ENCODE results near the gene HPSE2.

HPSE2 gene

GRCh38 chr10:98673171-98673782, 562.4 kb downstream of the HPSE2 start:
- DNase-seq (ENCODE audit: insufficient read length, low spot score) (no peak), FAIRE-seq (no peak)
- TF ChIP-seq POLR2A (IDR thresholded peaks at IDR 0.05; ENCODE audit: low read depth, low read length): no peak
- TF ChIP-seq TAF1 (IDR thresholded peaks at IDR 0.05; ENCODE audit: low read depth, low read length): no peak
- no peak for TF ChIP-seq SPI1 (IDR thresholded peaks at IDR 0.05; ENCODE audit: low read depth, low read length)
- TF ChIP-seq POLR2AphosphoS5 (IDR thresholded peaks at IDR 0.05; ENCODE audit: low read depth, low read length): no peak
- no peak for TF ChIP-seq POU2F2 (IDR thresholded peaks at IDR 0.05; ENCODE audit: low read depth, low read length)
- TF ChIP-seq PAX5 (IDR thresholded peaks at IDR 0.05; ENCODE audit: insufficient read depth, low read length, severe bottlenecking): no peak

- no peak for FAIRE-seq
- TF ChIP-seq POLR2A (IDR thresholded peaks at IDR 0.05; ENCODE audit: low read depth, low read length) (no peak), TAF1 (IDR thresholded peaks at IDR 0.05; ENCODE audit: low read depth, low read length) (no peak), SPI1 (IDR thresholded peaks at IDR 0.05; ENCODE audit: low read depth, low read length) (no peak), POLR2AphosphoS5 (IDR thresholded peaks at IDR 0.05; ENCODE audit: low read depth, low read length) (no peak), PAX5 (IDR thresholded peaks at IDR 0.05; ENCODE audit: insufficient read depth, low read length, severe bottlenecking) (no peak), POU2F2 (IDR thresholded peaks at IDR 0.05; ENCODE audit: low read depth, low read length) (no peak)
- DNase-seq (ENCODE audit: insufficient read length, low spot score): no peak
Measured at GRCh38 chr10:98667081-98667480, 568.6 kb downstream of the HPSE2 start.

GRCh38 chr10:98666276-98666675, 569.4 kb downstream of the HPSE2 start:
- FAIRE-seq (no peak), DNase-seq (ENCODE audit: insufficient read length, low spot score) (no peak)
- no peak for TF ChIP-seq POU2F2 (IDR thresholded peaks at IDR 0.05; ENCODE audit: low read depth, low read length)
- no peak for TF ChIP-seq POLR2A (IDR thresholded peaks at IDR 0.05; ENCODE audit: low read depth, low read length)
- no peak for TF ChIP-seq PAX5 (IDR thresholded peaks at IDR 0.05; ENCODE audit: insufficient read depth, low read length, severe bottlenecking)
- no peak for TF ChIP-seq SPI1 (IDR thresholded peaks at IDR 0.05; ENCODE audit: low read depth, low read length)
- no peak for TF ChIP-seq TAF1 (IDR thresholded peaks at IDR 0.05; ENCODE audit: low read depth, low read length)
- TF ChIP-seq POLR2AphosphoS5 (IDR thresholded peaks at IDR 0.05; ENCODE audit: low read depth, low read length): no peak

GRCh38 chr10:98664329-98665042, 571.2 kb downstream of the HPSE2 start:
- DNase-seq (ENCODE audit: insufficient read length, low spot score) (peak; percentile 12), FAIRE-seq (no peak)
- no peak for TF ChIP-seq POLR2A (IDR thresholded peaks at IDR 0.05; ENCODE audit: low read depth, low read length)
- no peak for TF ChIP-seq PAX5 (IDR thresholded peaks at IDR 0.05; ENCODE audit: insufficient read depth, low read length, severe bottlenecking)
- no peak for TF ChIP-seq TAF1 (IDR thresholded peaks at IDR 0.05; ENCODE audit: low read depth, low read length)
- no peak for TF ChIP-seq POU2F2 (IDR thresholded peaks at IDR 0.05; ENCODE audit: low read depth, low read length)
- TF ChIP-seq POLR2AphosphoS5 (IDR thresholded peaks at IDR 0.05; ENCODE audit: low read depth, low read length): no peak
- no peak for TF ChIP-seq SPI1 (IDR thresholded peaks at IDR 0.05; ENCODE audit: low read depth, low read length)

GRCh38 chr10:98659951-98660350, 575.7 kb downstream of the HPSE2 start:
- DNase-seq (ENCODE audit: insufficient read length, low spot score): no peak
- no peak for FAIRE-seq
- no peak for TF ChIP-seq POU2F2 (IDR thresholded peaks at IDR 0.05; ENCODE audit: low read depth, low read length)
- TF ChIP-seq POLR2AphosphoS5 (IDR thresholded peaks at IDR 0.05; ENCODE audit: low read depth, low read length): no peak
- no peak for TF ChIP-seq SPI1 (IDR thresholded peaks at IDR 0.05; ENCODE audit: low read depth, low read length)
- no peak for TF ChIP-seq POLR2A (IDR thresholded peaks at IDR 0.05; ENCODE audit: low read depth, low read length)
- TF ChIP-seq PAX5 (IDR thresholded peaks at IDR 0.05; ENCODE audit: insufficient read depth, low read length, severe bottlenecking): no peak
- no peak for TF ChIP-seq TAF1 (IDR thresholded peaks at IDR 0.05; ENCODE audit: low read depth, low read length)

- DNase-seq (ENCODE audit: insufficient read length, low spot score): no peak
- TF ChIP-seq PAX5 (IDR thresholded peaks at IDR 0.05; ENCODE audit: insufficient read depth, low read length, severe bottlenecking) (no peak), TAF1 (IDR thresholded peaks at IDR 0.05; ENCODE audit: low read depth, low read length) (no peak), POU2F2 (IDR thresholded peaks at IDR 0.05; ENCODE audit: low read depth, low read length) (no peak), SPI1 (IDR thresholded peaks at IDR 0.05; ENCODE audit: low read depth, low read length) (no peak), POLR2AphosphoS5 (IDR thresholded peaks at IDR 0.05; ENCODE audit: low read depth, low read length) (no peak), POLR2A (IDR thresholded peaks at IDR 0.05; ENCODE audit: low read depth, low read length) (no peak)
- no peak for FAIRE-seq
Measured at GRCh38 chr10:98655492-98655891, 580.2 kb downstream of the HPSE2 start.

- FAIRE-seq: no peak
- DNase-seq (ENCODE audit: insufficient read length, low spot score): no peak
- TF ChIP-seq POU2F2 (IDR thresholded peaks at IDR 0.05; ENCODE audit: low read depth, low read length): no peak
- no peak for TF ChIP-seq POLR2AphosphoS5 (IDR thresholded peaks at IDR 0.05; ENCODE audit: low read depth, low read length)
- TF ChIP-seq SPI1 (IDR thresholded peaks at IDR 0.05; ENCODE audit: low read depth, low read length): no peak
- no peak for TF ChIP-seq TAF1 (IDR thresholded peaks at IDR 0.05; ENCODE audit: low read depth, low read length)
- TF ChIP-seq PAX5 (IDR thresholded peaks at IDR 0.05; ENCODE audit: insufficient read depth, low read length, severe bottlenecking): no peak
- TF ChIP-seq POLR2A (IDR thresholded peaks at IDR 0.05; ENCODE audit: low read depth, low read length): no peak
Measured at GRCh38 chr10:98649170-98649569, 586.5 kb downstream of the HPSE2 start.

- FAIRE-seq (no peak), DNase-seq (ENCODE audit: insufficient read length, low spot score) (no peak)
- no peak for TF ChIP-seq TAF1 (IDR thresholded peaks at IDR 0.05; ENCODE audit: low read depth, low read length)
- TF ChIP-seq POLR2A (IDR thresholded peaks at IDR 0.05; ENCODE audit: low read depth, low read length): no peak
- no peak for TF ChIP-seq SPI1 (IDR thresholded peaks at IDR 0.05; ENCODE audit: low read depth, low read length)
- no peak for TF ChIP-seq PAX5 (IDR thresholded peaks at IDR 0.05; ENCODE audit: insufficient read depth, low read length, severe bottlenecking)
- no peak for TF ChIP-seq POU2F2 (IDR thresholded peaks at IDR 0.05; ENCODE audit: low read depth, low read length)
- TF ChIP-seq POLR2AphosphoS5 (IDR thresholded peaks at IDR 0.05; ENCODE audit: low read depth, low read length): no peak
Measured at GRCh38 chr10:98646998-98647917, 588.4 kb downstream of the HPSE2 start.

Measured in GM12891 (cell line).